Erythroblast (primary cell): ENCODE measurements around the gene HOXC5.

Source experiments
- GATA1 ChIP-seq: IDR thresholded peaks from 2 replicates; pipeline ENCODE4 v1.6.1; 2011; ENCODE audit warnings: low read depth, mild to moderate bottlenecking, control low read depth, low read length, moderate library complexity
- POLR2A ChIP-seq: IDR thresholded peaks from 2 replicates; pipeline ENCODE4 v1.6.1; 2011; ENCODE audit warnings: mild to moderate bottlenecking, low read length

- TF ChIP-seq POLR2A (no peak), GATA1 (no peak)
Observed at GRCh38 chr12:54056110-54056509, 23.3 kb downstream of the HOXC5 start.
